Measurements from ENCODE around the gene CDC26.
"Not testable (repeated sequence)": the region's sequence is repeated elsewhere in the genome, so short reads cannot be mapped to it uniquely, and the experiment has no call there.

CDC26 gene

DNA sequence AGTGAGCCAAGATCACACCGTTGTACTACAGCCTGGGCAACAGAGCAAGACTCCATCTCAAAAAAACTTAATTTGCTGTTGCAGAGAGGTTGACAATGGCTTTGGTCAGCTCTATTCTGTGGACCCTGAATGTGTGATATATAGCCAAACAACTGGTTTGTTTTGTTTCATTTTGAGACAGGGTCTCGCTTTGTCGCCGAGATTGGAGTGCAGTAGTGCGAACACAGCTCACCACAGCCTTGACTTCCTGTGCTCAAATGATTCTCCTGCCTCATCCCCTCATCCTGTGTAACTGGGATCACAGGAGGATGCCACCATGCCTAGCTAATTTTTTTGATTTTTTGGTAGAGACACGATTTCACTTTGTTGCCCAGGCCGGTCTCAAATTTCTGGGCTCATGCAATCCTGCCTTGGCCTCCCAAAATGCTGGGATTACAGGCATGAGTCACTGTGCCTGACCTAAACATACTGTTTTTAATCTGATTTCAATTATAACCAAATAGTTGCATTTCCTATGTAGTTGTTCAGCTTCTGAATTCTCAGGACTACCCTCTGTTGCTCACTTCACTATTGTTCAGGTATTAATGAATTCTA, 18.0 kb upstream of the CDC26 start:
- no peak for DNase-seq (ENCODE audit: low read depth in 2 of 2)

DNA sequence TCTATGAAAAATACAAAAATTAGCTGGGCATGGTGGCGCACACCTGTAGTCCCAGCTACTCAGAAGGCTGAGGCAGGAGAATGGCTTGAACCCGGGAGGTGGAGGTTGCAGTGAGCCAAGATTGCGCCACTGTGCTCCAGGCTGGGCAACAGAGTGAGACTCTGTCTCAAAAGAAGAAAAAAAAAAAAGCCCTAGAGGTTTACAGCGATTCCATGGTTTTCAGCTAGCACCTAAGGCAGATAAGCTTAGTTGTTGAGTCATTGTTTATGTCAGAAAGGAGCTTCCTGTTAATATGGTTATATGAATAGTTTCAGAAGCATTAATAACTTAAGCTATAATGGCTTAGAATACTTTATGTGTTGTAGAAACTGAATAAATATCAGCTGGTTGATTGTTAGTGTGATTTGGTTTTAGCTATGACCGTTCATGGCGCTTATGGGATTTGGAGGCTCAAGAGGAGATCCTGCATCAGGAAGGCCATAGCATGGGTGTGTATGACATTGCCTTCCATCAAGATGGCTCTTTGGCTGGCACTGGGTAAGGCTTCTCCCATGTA, 14.8 kb upstream of the CDC26 start:
- DNase-seq (ENCODE audit: low read depth in 2 of 2) = no peak

DNA sequence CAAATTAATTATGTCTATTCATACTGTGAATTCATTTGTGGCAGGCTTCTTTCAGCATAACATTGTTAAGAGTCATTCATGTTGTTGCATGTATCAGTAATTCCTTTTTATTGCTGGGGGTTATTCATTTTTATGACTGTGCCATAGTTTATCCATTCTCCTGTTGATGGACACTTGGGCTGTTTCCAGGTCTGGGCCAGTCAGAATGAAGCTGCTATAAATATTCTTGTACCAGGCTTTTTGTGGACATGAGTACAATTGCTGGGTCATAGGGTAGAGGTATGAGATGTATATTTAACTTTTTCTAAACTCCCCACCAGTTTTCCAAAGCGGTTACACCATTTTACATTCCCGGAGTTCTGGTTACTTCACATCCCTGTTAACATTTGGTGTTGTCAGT, 13.7 kb upstream of the CDC26 start:
- no peak for DNase-seq (ENCODE audit: low read depth in 2 of 2)

DNA sequence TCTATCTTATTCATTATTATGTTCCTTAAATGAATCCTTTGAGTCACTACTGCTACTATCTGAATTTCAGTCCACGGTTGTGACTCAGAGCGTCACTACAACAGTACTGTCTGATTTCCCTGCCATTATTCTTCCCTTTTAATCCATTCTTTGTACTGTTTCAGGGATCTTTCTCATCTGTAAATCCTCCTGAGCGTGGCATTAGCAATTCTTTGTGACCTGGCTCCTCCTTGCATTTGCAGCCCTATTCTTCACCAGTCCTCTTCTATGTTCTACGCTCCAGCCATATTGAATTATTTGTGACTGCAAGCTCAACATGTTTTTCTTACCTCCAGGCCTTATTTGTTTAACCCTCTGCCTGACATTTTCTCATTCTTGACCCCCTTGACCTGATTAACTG, 6.0 kb upstream of the CDC26 start:
- DNase-seq (ENCODE audit: low read depth in 2 of 2) = no peak

DNA sequence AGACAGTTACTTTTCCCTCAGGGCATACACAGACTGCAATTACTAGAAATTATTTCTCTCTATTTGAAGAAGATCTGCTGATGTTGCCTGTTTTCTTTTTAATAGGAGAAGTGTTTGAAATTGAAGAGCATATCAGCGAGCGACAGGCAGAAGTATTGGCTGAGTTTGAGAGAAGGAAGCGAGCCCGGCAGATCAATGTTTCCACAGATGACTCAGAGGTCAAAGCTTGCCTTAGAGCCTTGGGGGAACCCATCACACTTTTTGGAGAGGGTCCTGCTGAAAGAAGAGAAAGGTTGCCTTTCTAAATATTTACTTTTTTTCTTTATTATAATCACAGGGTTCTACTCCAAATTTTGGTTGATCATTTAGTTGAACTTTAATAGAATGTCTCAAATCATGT, 3.5 kb upstream of the CDC26 start:
- DNase-seq (ENCODE audit: low read depth in 2 of 2) = no peak

DNA sequence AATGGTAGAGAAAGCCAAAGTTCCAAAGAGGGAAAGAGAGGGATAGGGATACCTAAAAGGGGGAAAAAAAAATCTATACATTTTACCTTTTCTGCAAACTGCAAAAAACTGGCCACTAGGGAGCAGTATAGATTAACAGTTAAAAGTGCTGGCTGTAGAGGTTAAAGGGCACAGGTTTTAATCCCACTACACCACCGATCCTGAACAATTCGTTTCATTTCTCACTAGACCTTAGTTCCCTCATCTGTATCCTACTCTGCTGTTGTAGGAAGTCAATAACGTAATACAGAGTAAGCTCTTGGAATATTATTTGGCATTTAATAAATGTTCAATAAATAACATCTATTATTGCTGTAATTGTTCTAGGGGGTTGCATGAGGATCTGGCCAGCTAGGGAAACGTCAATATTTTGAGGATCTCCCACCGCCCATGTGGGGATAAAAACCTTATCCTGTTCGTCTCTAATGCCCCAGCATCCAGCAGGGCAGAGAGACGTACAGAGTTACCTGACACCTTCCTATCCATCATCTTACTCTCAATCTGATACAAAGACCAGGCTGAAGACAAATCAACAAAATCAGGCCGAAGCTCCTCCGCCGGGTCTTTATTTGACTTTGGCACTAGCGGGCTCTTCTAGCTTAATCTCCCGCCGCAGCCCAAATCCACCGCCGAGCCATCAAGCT, 757 bp downstream of the CDC26 start:
- DNase-seq (ENCODE audit: low read depth in 2 of 2) = peak in 1 of 2 donors; percentile 5

DNA sequence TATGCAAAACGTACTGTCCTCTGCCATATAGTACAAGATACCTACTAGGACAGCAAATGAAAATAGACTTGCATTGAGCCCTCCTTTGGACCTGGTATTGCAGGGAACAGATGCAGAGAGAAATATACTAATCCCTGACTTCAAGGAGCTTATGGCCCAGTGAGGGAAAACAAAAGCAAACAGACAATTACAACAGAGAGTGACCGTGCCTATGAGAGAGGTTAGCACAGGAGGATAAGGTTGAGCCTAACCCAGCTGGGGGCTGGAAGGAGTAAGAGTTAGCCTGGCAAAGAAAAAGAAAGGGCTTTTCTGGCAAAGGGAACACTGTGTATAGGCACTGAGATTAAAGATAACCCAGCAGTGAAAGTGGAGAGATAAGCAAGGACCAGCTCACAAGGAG, 5.5 kb downstream of the CDC26 start:
- no peak for DNase-seq (ENCODE audit: low read depth in 2 of 2)

DNA sequence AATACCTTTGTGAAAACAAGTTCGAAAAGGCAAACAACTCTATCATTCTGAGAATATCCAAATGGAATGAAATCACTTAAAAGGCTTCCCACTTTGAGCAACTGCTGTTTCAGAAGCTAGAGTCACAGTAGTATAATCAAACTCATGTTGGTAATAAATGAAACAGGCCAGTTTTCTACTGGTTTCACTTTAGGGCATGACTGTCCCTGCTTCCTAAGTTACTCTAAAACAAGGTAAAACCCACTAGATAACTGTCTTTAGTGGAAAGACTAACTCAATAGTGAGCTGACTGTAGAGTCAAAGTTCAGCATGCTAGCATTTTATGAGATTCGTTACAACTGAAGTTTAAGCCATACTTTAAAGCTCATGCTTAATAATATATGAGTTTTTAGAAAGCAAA, 6.0 kb downstream of the CDC26 start:
- DNase-seq (ENCODE audit: low read depth in 2 of 2) = no peak

DNA sequence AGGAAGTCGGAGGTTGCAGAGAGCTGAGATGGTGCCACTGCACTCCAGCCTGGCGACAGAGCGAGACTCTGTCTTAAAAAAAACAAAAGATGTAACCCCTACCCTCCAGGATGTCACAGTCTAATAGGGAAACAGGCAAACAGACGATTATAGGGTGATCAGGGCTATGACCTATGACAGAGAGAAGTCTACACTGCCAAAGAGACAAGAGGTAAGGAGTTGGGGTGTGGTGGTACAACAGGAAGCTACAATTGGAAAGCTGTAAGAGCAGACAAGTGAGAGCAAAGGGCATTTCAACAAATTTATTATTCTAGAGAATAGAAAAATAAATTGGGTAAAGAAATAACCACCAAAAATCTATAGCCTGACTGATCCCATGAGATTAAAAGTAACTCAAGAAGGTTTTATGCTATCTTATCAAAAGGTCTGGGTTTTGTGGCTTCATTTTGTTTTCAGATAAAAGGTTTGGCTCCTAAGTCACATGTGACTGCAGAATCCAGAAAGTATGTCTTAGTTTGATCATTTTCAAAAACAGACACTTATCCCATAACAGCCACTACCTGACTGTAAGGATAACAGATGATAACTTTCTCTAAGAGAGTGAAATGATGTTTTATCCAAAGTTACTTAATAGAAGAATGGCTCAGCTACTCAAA, 7.3 kb downstream of the CDC26 start:
- DNase-seq (ENCODE audit: low read depth in 2 of 2) = no peak

DNA sequence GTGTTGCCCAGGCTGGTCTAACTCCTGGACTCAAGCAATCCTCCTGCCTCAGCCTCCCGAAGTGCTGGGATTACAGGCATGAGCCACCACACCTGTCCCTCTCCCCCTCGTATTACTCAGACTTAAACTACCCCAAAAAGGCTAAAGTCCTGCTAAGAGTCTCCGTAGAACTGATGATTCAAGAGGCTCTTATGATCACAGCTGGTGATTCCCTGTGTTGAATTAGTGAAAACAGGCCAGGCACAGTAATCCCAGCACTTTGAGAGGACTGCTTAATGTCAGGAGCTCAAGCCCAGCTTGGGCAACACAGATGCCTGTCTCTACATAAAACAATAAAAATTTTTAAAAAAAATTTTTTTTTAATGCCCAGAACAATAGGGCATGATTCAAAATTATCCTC, 9.2 kb downstream of the CDC26 start:
- DNase-seq (ENCODE audit: low read depth in 2 of 2) = no peak

DNA sequence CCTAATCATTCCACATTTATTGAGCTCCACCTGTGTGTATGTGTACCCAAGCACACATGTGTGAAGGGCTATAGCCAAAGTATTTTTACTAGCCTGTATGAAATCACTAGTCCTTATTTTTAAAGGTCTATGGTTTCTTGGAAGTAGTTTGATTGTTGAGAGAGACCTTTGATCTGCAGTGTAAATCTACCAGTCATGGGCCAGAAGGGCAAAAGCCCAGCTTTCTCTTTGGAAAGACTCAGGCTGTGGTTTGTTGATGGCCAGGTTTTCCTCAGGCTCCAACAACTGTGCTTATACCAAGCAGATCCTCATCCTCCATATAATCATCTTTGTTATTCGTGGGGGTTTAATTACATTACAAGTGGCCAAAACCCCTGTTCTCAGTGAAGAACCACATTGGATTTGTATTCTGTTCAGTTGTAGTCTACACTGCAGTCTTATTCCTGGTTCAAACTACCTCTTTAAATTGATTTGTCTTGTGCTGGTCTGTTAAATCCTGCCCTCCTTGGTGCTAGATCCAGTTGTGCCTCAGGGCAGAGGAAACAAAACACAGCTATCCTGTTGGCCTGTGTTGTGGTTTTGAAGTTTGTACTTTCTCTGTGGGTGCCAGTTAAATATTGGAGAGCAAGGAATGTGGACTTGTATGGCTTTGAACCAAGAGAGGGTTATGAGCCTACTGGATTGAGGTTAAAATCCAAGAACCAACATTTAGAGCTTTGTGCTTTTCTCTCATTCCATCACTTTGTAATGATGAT, 13.3 kb downstream of the CDC26 start:
- DNase-seq (ENCODE audit: low read depth in 2 of 2) = no peak

DNA sequence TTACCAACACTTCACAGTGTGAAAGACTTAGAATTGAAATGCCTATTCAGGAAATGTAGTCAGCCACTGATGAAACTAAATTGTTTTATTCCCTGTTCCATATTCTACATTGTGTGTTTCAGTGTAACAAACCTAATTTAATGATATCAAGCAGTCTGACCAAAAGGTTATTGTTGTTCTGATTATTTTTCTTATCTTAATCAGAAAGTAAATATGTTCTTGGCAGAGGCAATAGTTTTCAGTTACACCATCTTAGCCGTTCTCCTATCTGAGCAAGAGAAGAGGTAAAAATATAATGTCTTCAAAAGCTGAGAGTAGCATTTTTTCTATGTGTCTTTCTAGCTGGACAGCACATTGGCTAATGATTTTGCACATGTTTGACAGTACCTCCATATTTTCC, 17.1 kb downstream of the CDC26 start:
- no peak for DNase-seq (ENCODE audit: low read depth in 2 of 2)

DNA sequence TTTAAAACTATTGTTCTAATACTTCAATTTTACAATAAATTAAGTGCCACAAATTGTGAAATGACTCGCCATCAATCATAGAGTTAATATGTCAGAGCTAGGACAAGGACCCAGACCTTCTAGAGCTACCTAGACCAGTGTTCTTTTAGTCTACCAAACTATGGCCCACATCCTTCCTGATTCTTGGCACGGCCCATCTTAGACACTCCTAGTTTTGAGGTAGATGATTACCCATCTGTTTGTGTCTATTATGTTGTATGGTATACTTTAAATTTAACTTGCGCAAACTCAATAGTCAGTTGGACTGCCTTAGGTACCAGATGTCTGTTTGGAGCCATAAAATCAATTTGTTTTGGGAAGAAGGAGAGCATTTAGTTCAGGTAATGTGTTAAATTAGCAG, 17.5 kb downstream of the CDC26 start:
- no peak for DNase-seq (ENCODE audit: low read depth in 2 of 2)

DNA sequence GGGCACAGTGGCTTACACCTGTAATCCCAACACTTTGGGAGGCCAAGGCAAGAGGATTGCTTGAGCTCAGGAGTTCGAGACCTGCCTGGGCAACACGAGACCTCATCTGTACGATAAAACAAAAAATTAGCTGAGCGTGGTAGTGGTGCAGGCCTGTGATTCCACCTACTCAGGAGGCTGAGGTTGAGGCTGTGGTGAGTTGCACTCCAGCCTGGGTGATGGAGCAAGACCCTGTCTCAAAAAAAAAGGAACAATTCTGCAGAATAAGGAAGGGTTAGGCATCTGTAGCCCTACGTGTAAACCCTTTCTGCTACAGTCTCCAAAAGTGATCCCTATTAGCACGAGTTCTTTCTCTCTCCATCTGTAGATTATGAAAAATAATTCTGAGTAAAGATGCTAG, 19.9 kb downstream of the CDC26 start:
- DNase-seq (ENCODE audit: low read depth in 2 of 2) = no peak

DNA sequence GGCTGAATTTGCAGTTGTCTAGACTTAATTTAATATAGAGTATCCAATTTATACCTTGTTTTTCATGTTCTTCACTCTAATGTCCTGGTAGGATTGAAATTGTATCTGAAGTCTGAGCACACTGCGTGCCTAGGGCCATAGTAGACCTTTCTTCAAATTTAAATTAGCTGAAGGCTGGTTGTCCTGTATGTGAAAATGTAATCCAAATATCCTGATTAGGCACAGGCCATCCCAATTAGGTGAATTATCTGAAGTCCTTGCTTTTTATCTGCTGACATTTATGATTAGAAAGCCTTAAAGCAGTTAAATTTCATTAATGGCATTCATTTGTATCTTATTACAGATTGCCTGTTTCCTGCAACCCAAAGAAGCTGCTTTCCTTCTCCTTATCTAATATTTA, 20.4 kb downstream of the CDC26 start:
- DNase-seq (ENCODE audit: low read depth in 2 of 2) = no peak

DNA sequence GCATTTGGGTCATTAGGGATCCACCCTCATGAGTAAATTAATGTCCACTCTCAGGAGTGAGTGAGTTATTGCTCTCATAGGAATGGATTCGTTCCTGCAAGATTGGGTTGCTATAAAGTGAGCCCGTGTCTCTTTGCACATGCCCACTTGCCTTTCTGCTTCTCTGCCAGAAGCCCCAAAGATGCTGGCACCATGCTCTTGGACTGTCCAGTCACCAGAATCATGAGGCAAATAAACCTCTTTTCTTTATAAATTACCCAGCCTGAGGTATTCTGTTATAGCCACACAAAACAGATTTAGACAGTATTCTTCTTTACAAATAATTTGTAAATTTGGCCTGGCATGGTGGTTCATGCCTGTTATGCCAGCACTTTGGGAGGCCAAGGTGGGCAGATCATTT, 24.6 kb downstream of the CDC26 start:
- no peak for DNase-seq (ENCODE audit: low read depth in 2 of 2)

DNA sequence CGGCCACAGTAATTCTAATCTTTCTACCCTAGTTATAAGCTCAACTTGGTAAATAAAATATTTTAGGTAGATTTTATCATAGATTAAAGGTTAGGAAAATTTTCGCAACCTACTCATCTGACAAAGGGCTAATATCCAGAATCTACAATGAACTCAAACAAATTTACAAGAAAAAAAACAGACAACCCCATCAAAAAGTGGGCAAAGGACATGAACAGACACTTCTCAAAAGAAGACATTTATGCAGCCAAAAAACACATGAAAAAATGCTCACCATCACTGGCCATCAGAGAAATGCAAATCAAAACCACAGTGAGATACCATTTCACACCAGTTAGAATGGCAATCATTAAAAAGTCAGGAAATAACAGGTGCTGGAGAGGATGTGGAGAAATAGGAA, 25.7 kb downstream of the CDC26 start:
- not testable (repeated sequence) for DNase-seq (ENCODE audit: low read depth in 2 of 2)

DNA sequence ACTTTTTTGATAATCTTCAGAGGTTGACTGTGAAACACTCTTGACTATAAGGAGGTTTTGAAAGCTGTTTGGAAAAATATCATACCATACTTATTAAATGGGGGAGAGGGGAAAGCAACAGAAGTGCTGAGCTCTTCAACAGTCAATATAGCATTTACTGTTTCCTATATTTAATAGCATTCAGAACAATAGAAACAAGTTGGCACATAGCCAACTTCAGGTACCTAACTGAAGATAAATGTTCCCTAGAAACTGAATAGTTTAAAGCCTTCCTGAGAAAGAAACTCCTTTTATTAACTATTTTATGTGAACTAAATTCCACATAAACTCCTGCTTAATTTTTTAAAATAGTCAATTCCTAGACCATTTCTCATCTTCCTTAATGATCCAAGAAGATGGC, 27.7 kb downstream of the CDC26 start:
- DNase-seq (ENCODE audit: low read depth in 2 of 2) = no peak

DNA sequence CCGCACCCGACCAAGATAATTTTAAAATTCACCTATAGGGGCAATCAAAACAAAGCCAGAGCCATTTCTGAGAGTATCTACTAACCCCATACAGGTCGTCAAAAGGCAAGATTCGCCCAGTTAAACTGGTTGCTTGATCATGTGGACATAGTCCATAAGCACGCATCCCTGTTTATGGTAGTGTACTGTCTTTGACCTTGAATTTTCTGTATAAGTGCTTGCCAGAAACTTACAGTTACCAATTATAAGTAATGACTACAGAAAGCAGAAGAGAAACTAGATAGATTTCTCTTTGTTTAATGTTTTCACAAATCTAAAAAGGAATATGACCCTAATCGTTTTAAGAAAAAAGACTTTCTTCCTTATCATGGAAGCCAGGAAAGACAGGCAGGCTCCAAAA, 28.4 kb downstream of the CDC26 start:
- DNase-seq (ENCODE audit: low read depth in 2 of 2) = no peak

DNA sequence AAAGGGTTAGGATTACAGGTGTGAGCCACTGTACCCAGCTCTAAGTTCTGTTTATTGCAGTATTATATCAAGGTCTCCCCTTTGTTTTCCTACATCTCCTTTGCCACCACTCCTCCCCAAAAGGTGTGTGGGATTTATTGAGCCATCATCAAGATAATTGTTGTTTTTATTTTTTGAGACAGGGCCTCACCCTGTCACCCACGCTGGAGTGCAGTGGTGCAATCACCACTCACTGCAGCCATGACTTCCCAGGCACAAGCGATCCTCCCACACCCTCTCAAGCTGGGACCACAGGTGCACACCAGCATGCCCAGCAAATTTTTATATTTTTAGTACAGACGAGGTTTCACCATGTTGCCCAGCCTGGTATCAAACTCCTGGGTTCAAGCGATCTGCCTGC, 29.5 kb downstream of the CDC26 start:
- DNase-seq (ENCODE audit: low read depth in 2 of 2) = no peak

DNA sequence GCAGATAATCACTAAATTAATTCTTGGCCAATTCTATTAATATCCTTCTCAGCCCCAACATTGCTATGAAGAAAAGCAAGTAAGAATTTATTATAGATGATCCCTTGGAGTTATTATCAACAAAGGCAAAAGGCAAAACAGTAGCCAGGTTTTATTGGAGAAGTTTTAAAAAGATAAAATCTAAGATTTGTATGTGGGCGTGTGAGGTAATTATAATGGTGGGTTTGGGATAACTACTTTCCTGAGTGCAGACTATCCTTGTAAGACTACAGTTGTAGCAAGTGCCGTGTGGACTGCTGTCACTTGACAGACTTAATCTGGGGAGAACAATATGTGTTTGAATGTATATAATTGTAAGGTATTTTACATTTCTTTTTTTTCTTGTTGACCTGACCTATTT, 30.8 kb downstream of the CDC26 start:
- no peak for DNase-seq (ENCODE audit: low read depth in 2 of 2)

DNA sequence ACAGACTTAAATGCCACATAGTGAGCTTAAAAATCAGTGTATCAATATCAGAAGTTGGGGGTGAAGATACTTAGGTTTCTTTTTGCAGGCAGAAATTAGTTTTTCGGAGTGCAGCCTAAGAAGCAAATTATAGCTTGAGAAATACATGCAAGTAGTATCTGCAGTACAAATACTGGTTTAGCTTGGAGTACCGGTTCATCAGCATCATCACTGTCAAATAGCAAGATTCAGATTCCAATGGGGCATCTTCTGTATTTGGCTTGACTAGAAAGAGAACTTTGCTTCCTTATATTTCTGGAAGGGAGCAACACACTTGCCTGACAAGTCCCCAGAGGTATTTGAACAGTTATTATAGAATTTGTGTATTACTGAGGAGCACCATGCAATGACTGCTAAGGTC, 34.2 kb downstream of the CDC26 start:
- no peak for DNase-seq (ENCODE audit: low read depth in 2 of 2)

DNA sequence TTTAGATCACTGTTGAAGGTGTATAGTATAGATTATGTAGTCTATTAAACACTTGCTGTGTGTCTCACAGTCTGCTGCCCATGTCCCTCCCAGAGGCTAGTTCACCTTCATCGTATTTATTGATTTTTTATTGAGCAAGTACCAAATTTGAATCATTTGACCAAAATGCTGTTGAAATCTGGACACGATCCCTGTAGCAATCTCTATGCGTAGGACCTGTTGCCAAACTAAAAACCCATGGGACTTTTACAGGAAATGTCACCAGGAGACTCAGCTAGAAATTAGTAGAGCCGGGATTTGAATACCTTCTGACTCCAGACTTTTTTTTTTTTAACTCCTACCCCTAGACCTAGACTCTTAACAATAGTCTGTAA, 36.5 kb downstream of the CDC26 start:
- DNase-seq (ENCODE audit: low read depth in 2 of 2) = no peak
